ENCODE measurements around the gene FAM135A. TPM values are rescaled to one million over a fixed set of nuclear protein-coding genes. Genes with fewer than 3 reads are reported as not detected.

Gene FAM135A
- total and polyA plus RNA-seq, 2 of the 4 experiments (the other 2 are of a cell fraction) = 2.2 to 7.9 TPM

- no peak overlapping the region for H3K9ac ChIP-seq (ENCODE audit: low read depth, low read length)
- no peaks in the 10 kb centered on the region for H3K36me3 ChIP-seq (ENCODE audit: control insufficient read depth, insufficient read depth, low read length)
- no peak overlapping the region for H2AK9ac ChIP-seq (replicated peaks; ENCODE audit: low read depth, low read length, poor library complexity)
- no peak for ATAC-seq (ENCODE audit: low read depth)
- no peak for DNase-seq
- intact Hi-C loops (cut with micrococcal nuclease) = no loop called here
- in situ Hi-C loops (cut with MboI; ENCODE audit: low sequenced_read_pairs) = no loop called here
- no peak overlapping the region for H4K8ac ChIP-seq (ENCODE audit: low read depth in 2 of 2, low read length in 2 of 2)
- no peak overlapping the region for H3K56ac ChIP-seq (ENCODE audit: extremely low read depth, insufficient read depth, low read length)
- H2BK120ac ChIP-seq (ENCODE audit: low read depth, low read length) = no peak overlapping the region
- TF ChIP-seq USF2 (IDR thresholded peaks at IDR 0.05; ENCODE audit: low read depth, low read length) = no peak
- no peak for TF ChIP-seq RFX5 (IDR thresholded peaks at IDR 0.05; ENCODE audit: low read depth, low read length)
- TF ChIP-seq RCOR1 (IDR thresholded peaks at IDR 0.05; ENCODE audit: insufficient replicate concordance, low read length) = no peak
- no peak for TF ChIP-seq FOS (IDR thresholded peaks at IDR 0.05; ENCODE audit: low read depth, low read length)
- H3K9me3 ChIP-seq (ENCODE audit: control insufficient read depth, insufficient read depth, low read length) = no peaks in the 10 kb centered on the region
- no peaks in the 10 kb centered on the region for H3K79me1 ChIP-seq (ENCODE audit: low read depth in 1 of 2, low read length in 2 of 2)
- POLR2A ChIA-PET (ENCODE audit: unreplicated experiment) = no interaction called here
- no peaks in the 10 kb centered on the region for H3K4me1 ChIP-seq (ENCODE audit: control insufficient read depth, insufficient read depth, low read length)
- dilution Hi-C loops (cut with HindIII; ENCODE audit: low sequenced_read_pairs, unreplicated experiment) = no loop called here
- 83% methylated on average over 2 of the region's 3 CpGs; no CpG with 5 or more reads in 1 of the 2 experiments for WGBS, 2 experiments (ENCODE audit: extremely low coverage in 2 of 2, insufficient read length in 1 of 2)
- no peak overlapping the region for H3K27ac ChIP-seq (ENCODE audit: insufficient read depth, low read length)
- H3K4me2 ChIP-seq (ENCODE audit: low read depth, low read length) = no peak overlapping the region
- no peak overlapping the region for H4K5ac ChIP-seq (ENCODE audit: low read depth, low read length)
- no peak overlapping the region for H2AK5ac ChIP-seq (ENCODE audit: low read depth, low read length)
- no peak overlapping the region for H3K4me3 ChIP-seq (ENCODE audit: insufficient read depth, low read depth, low read length)
- H3K23ac ChIP-seq (ENCODE audit: low read depth, low read length) = no peak overlapping the region
- H3K4ac ChIP-seq (ENCODE audit: low read depth, low read length) = no peak overlapping the region
- H2BK15ac ChIP-seq (ENCODE audit: low read depth, low read length) = no peak overlapping the region
- no peak overlapping the region for H4K91ac ChIP-seq (ENCODE audit: insufficient read depth, low read depth, low read length)
- H3K18ac ChIP-seq (ENCODE audit: low read depth, low read length) = no peak overlapping the region
- CTCF ChIA-PET = no interaction called here
- H4K20me1 ChIP-seq (ENCODE audit: insufficient read depth, low read length) = no peaks in the 10 kb centered on the region
- no TSS peak for BruUV-seq (replicated peaks)
- H3K27me3 ChIP-seq (ENCODE audit: control insufficient read depth, insufficient read depth, low read length) = no peaks in the 10 kb centered on the region
- H2AFZ ChIP-seq (replicated peaks; ENCODE audit: low read length, poor library complexity) = no peak overlapping the region
- no peaks in the 10 kb centered on the region for H3K9me1 ChIP-seq (ENCODE audit: insufficient read depth, low read length)
- H2BK20ac ChIP-seq (ENCODE audit: low read depth, low read length) = no peak overlapping the region
- no peak overlapping the region for H3K14ac ChIP-seq (replicated peaks; ENCODE audit: low read depth, low read length)
- no peak overlapping the region for H2BK5ac ChIP-seq (ENCODE audit: low read depth, low read length, poor library complexity, severe bottlenecking)
Measured at GRCh38 chr6:70489364-70489763, 76.1 kb downstream of the FAM135A start.

All from IMR-90 (cell line).